H1 (cell line): ENCODE data around the gene DNTT. TPM values are rescaled to one million over a fixed set of nuclear protein-coding genes. Genes with fewer than 3 reads are reported as not detected.

ENCODE experiments used
- CTCF ChIA-PET: fragments of 300-600 bp; sonication (Branson Sonifier 250); formaldehyde crosslinking; loops from one replicate; lab custom pipeline; 2021; ENCODE audit not compliant: partially characterized antibody; lab: Charles Lee
- POLR2A ChIA-PET: fragments of 300-600 bp; sonication (Branson Sonifier 250); formaldehyde crosslinking; loops from one replicate; lab custom pipeline; 2021; ENCODE audit warnings: inconsistent platforms; ENCODE audit not compliant: partially characterized antibody; lab: Charles Lee
- DNase-seq, 2 experiments: peaks; one replicate each; pipeline versions ENCODE4 v3.0.0 to v3.0.0-alpha.2; 2010 to 2022; ENCODE audit warnings: low spot score in 2 of 2, low read depth in 1 of 2, mixed read lengths in 1 of 2
- FAIRE-seq: peaks from 2 replicates; lab custom pipeline; 2011; peaks lifted over from hg19 to GRCh38; lab: Jason Lieb, UNC
- H2AFZ ChIP-seq: 2 replicates; pipeline ENCODE4 v1.8.1; 2012; ENCODE audit warnings: low read length, inconsistent platforms
- H2AK5ac ChIP-seq: 2 replicates; pipeline ENCODE4 v1.6.1; 2013; ENCODE audit warnings: low read depth, low read length
- H2BK120ac ChIP-seq: replicated peaks from 2 replicates; pipeline ENCODE3; 2013; ENCODE audit warnings: low read depth, low read length, inconsistent platforms
- H2BK12ac ChIP-seq: 2 replicates; pipeline ENCODE4 v1.6.1; 2013; ENCODE audit warnings: low read depth, low read length
- H2BK15ac ChIP-seq: 2 replicates; pipeline ENCODE4 v1.6.1; 2013; ENCODE audit warnings: low read length
- H2BK20ac ChIP-seq: 2 replicates; pipeline ENCODE4 v1.6.1; 2013; ENCODE audit warnings: low read length
- H2BK5ac ChIP-seq: 2 replicates; pipeline ENCODE4 v1.6.1; 2013; ENCODE audit warnings: low read depth, low read length
- H3K14ac ChIP-seq: 2 replicates; pipeline ENCODE4 v1.6.1; 2013; ENCODE audit warnings: inconsistent platforms; ENCODE audit not compliant: insufficient read length
- H3K18ac ChIP-seq: 2 replicates; pipeline ENCODE4 v1.6.1; 2013; ENCODE audit warnings: low read length; ENCODE audit errors: extremely low read depth
- H3K23ac ChIP-seq: 2 replicates; pipeline ENCODE4 v1.6.1; 2013; ENCODE audit warnings: inconsistent platforms; ENCODE audit not compliant: insufficient read length
- H3K23me2 ChIP-seq: 2 replicates; pipeline ENCODE4 v1.6.1; 2013; ENCODE audit warnings: low read depth, low read length
- H3K27ac ChIP-seq: 2 replicates; pipeline ENCODE4 v1.6.1; 2011; ENCODE audit warnings: low read depth, low read length, inconsistent platforms
- H3K27me3 ChIP-seq, 4 experiments: replicated peaks in 1 of 4; 1 replicate in 1 of 4; 2 replicates in 3 of 4; pipeline versions ENCODE4 v1.6.1 to v1.8.1; 2011 to 2013; ENCODE audit warnings: low read length in 3 of 4, mild to moderate bottlenecking in 3 of 4, inconsistent platforms in 2 of 4, mixed read lengths in 2 of 4, moderate library complexity in 1 of 4; ENCODE audit not compliant: control insufficient read depth in 3 of 4, insufficient read depth in 3 of 4; ENCODE audit errors: extremely low read depth in 1 of 4
- H3K36me3 ChIP-seq, 4 experiments: 2 replicates each; pipeline versions ENCODE4 v1.6.1 to v1.8.1; 2011 to 2013; ENCODE audit warnings: mild to moderate bottlenecking in 4 of 4, low read length in 3 of 4, moderate library complexity in 2 of 4, control low read depth in 1 of 4, inconsistent platforms in 1 of 4; ENCODE audit not compliant: insufficient read depth in 4 of 4, control insufficient read depth in 2 of 4
- H3K4ac ChIP-seq: replicated peaks from 2 replicates; pipeline ENCODE3; 2013; ENCODE audit warnings: low read length, low read depth, mixed read lengths, inconsistent platforms; ENCODE audit not compliant: insufficient read length
- H3K4me1 ChIP-seq, 4 experiments: replicated peaks in 1 of 4; 1 replicate in 1 of 4; 2 replicates in 3 of 4; pipeline versions ENCODE4 v1.6.1 to v1.8.1; 2011 to 2013; ENCODE audit warnings: low read length in 3 of 4, inconsistent platforms in 2 of 4, mixed read lengths in 1 of 4; ENCODE audit not compliant: insufficient read depth in 4 of 4, control insufficient read depth in 3 of 4
- H3K4me2 ChIP-seq, 2 experiments: 2 replicates each; pipeline versions ENCODE4 v1.6.1 to v1.8.1; 2011 to 2013; ENCODE audit warnings: low read depth in 2 of 2, low read length in 2 of 2, control low read depth in 1 of 2, inconsistent platforms in 1 of 2, mild to moderate bottlenecking in 1 of 2; ENCODE audit not compliant: insufficient read depth in 1 of 2
- H3K4me3 ChIP-seq, 4 experiments: fragments of 200-600, 300-600 bp in 1 of 4; sonication (generic), shearing (Covaris generic), sonication (Bioruptor Twin) in 1 of 4; 2 replicates each; pipeline versions ENCODE4 v1.5.1 to v1.8.1; 2011 to 2016; ENCODE audit warnings: low read length in 4 of 4, low read depth in 3 of 4, control low read depth in 2 of 4, inconsistent platforms in 2 of 4, mild to moderate bottlenecking in 2 of 4, mixed read lengths in 1 of 4, moderate library complexity in 1 of 4; ENCODE audit not compliant: insufficient read depth in 2 of 4; ENCODE audit errors: extremely low read depth in 1 of 4
- H3K56ac ChIP-seq: replicated peaks from 2 replicates; pipeline ENCODE3; 2013; ENCODE audit warnings: low read depth, mild to moderate bottlenecking, mixed read lengths, low read length, inconsistent platforms; ENCODE audit not compliant: insufficient read length
- H3K79me1 ChIP-seq: 2 replicates; pipeline ENCODE4 v1.6.1; 2013; ENCODE audit warnings: low read depth, low read length, control low read depth
- H3K79me2 ChIP-seq, 2 experiments: 2 replicates each; pipeline versions ENCODE4 v1.6.1 to v1.8.1; 2012 to 2013; ENCODE audit warnings: low read length in 2 of 2, mild to moderate bottlenecking in 2 of 2, inconsistent platforms in 1 of 2; ENCODE audit not compliant: insufficient read depth in 2 of 2, control insufficient read depth in 1 of 2
- H3K9ac ChIP-seq, 4 experiments: replicated peaks in 1 of 4; 1 replicate in 1 of 4; 2 replicates in 3 of 4; pipeline versions ENCODE4 v1.6.1 to v1.8.1; 2011 to 2013; ENCODE audit warnings: low read depth in 3 of 4, low read length in 3 of 4, control low read depth in 2 of 4, mild to moderate bottlenecking in 2 of 4, moderate library complexity in 2 of 4, inconsistent platforms in 1 of 4; ENCODE audit errors: extremely low read depth in 1 of 4
- H3K9me3 ChIP-seq, 2 experiments: 2 replicates each; pipeline versions ENCODE4 v1.6.1 to v1.8.1; 2012 to 2013; ENCODE audit warnings: mild to moderate bottlenecking in 2 of 2, moderate library complexity in 2 of 2, control low read depth in 1 of 2, inconsistent platforms in 1 of 2, low read depth in 1 of 2, low read length in 1 of 2, mixed read lengths in 1 of 2; ENCODE audit not compliant: insufficient read depth in 2 of 2
- H4K20me1 ChIP-seq, 2 experiments: replicated peaks in 1 of 2; 2 replicates each; pipeline versions ENCODE3 to v1.8.1; 2011 to 2013; ENCODE audit warnings: inconsistent platforms in 2 of 2, low read length in 2 of 2, mild to moderate bottlenecking in 1 of 2; ENCODE audit not compliant: insufficient read depth in 2 of 2, control insufficient read depth in 1 of 2
- H4K5ac ChIP-seq: 2 replicates; pipeline ENCODE4 v1.6.1; 2013; ENCODE audit warnings: low read length, low read depth, mixed read lengths, inconsistent platforms; ENCODE audit not compliant: insufficient read length
- H4K8ac ChIP-seq: 2 replicates; pipeline ENCODE4 v1.8.0; 2013; ENCODE audit warnings: mild to moderate bottlenecking, moderate library complexity, low read length, inconsistent platforms; ENCODE audit not compliant: insufficient read depth; ENCODE audit errors: extremely low read depth
- H4K91ac ChIP-seq: replicated peaks from 2 replicates; pipeline ENCODE3; 2013; ENCODE audit warnings: low read length, mixed read lengths, inconsistent platforms; ENCODE audit not compliant: insufficient read length
- BCL11A ChIP-seq, 2 experiments: IDR thresholded peaks; one replicate each; pipeline ENCODE4 v1.6.1; 2011; ENCODE audit warnings: low read depth in 2 of 2, low read length in 2 of 2, mild to moderate bottlenecking in 2 of 2
- CTBP2 ChIP-seq: IDR thresholded peaks from 2 replicates; pipeline ENCODE4 v1.7.0; 2011; ENCODE audit warnings: borderline replicate concordance, mild to moderate bottlenecking, moderate library complexity, mixed read lengths, low read length; ENCODE audit not compliant: insufficient read depth, insufficient read length
- EGR1 ChIP-seq: IDR thresholded peaks from 2 replicates; pipeline ENCODE4 v1.6.1; 2011; ENCODE audit warnings: low read depth, low read length, borderline replicate concordance
- FOSL1 ChIP-seq: IDR thresholded peaks from 2 replicates; pipeline ENCODE4 v1.6.1; 2011; ENCODE audit warnings: mild to moderate bottlenecking, low read depth, low read length, moderate library complexity; ENCODE audit not compliant: insufficient read depth
- RBBP5 ChIP-seq: IDR thresholded peaks from 2 replicates; pipeline ENCODE4 v1.7.1; 2012; ENCODE audit warnings: low read depth, mild to moderate bottlenecking, inconsistent platforms, low read length, moderate library complexity, borderline replicate concordance
- RNF2 ChIP-seq: fragments of 200-900, 300-1000 bp; sonication (generic); IDR thresholded peaks from 2 replicates; pipeline ENCODE4 v1.7.1; 2016; ENCODE audit warnings: borderline replicate concordance, low read depth, mild to moderate bottlenecking, antibody characterized with exemption, low read length; ENCODE audit not compliant: poor library complexity, severe bottlenecking; ENCODE audit errors: missing control alignments
- SP2 ChIP-seq: IDR thresholded peaks from 2 replicates; pipeline ENCODE4 v1.6.1; 2012; ENCODE audit warnings: mild to moderate bottlenecking, low read length, inconsistent platforms
- SP4 ChIP-seq: IDR thresholded peaks from 2 replicates; pipeline ENCODE4 v1.6.1; 2012; ENCODE audit warnings: low read length, inconsistent platforms
- TAF1 ChIP-seq: IDR thresholded peaks from 2 replicates; pipeline ENCODE4 v1.6.1; 2011; ENCODE audit warnings: mild to moderate bottlenecking, low read depth, low read length
- TEAD4 ChIP-seq: IDR thresholded peaks from 2 replicates; pipeline ENCODE4 v1.6.1; 2012; ENCODE audit warnings: low read depth, low read length, inconsistent platforms, mixed read lengths
- YY1 ChIP-seq: IDR thresholded peaks from 2 replicates; pipeline ENCODE4 v1.6.1; 2011; ENCODE audit warnings: low read depth, mild to moderate bottlenecking, low read length
- WGBS, 2 experiments: shearing (Covaris generic) in 1 of 2; methylation state at CpG; one replicate each; pipeline versions ENCODE4 v1.1.6 to v1.1.7; 2013 to 2015; ENCODE audit warnings: low lambda C conversion rate in 2 of 2, mixed read lengths in 2 of 2, inconsistent platforms in 1 of 2, low coverage in 1 of 2, missing lambda C conversion rate in 1 of 2; ENCODE audit not compliant: insufficient replicate concordance in 2 of 2, insufficient coverage in 1 of 2, insufficient read length in 1 of 2; ENCODE audit errors: extremely low coverage in 1 of 2, missing lambda C conversion rate in 1 of 2; 5-methylcytosine and 5-hydroxymethylcytosine counted together
- polyA plus RNA-seq, 7 experiments: library from polyadenylated mRNA; depleted of rRNA in 3 of 7; stranded (reverse) in 5 of 7; unstranded in 2 of 7; fragments of >200 nt in 5 of 7; fragments of 200-250 nt in 2 of 7; gene quantifications; 1 replicate in 5 of 7; 2 replicates in 1 of 7; 4 replicates in 1 of 7; pipeline versions ENCODE4 v1.2.1 to v1.2.3, GENCODE V29; 2011 to 2013; ENCODE audit warnings: missing spikeins in 2 of 7, mixed read lengths in 2 of 7
- total RNA-seq: library from RNA; stranded (reverse); fragmentation: NEBNext Ultra II Directional; extraction: Animal tissue kit (Norgen Biotek cat#: 25700); gene quantifications from 2 replicates; pipeline ENCODE4 v1.2.1, GENCODE V29; 2021

Gene DNTT
- total and polyA plus RNA-seq, 2 of the 8 experiments (the other 6 are each of a cell fraction or from before 2014, with no cell fraction given) = not detected

- TF ChIP-seq RBBP5 (no peak), YY1 (no peak), RNF2 (no peak), FOSL1 (no peak), TAF1 (no peak), TEAD4 (no peak), SP2 (no peak), EGR1 (no peak), SP4 (no peak), CTBP2 (no peak), BCL11A (IDR thresholded peaks at IDR 0.05; ENCODE audit: low read depth in 2 of 2, low read length in 2 of 2) (no peak)
Measured at GRCh38 chr10:96264938-96265337, 39.3 kb upstream of the DNTT start.

More at GRCh38 chr10:96264938-96265337, 39.3 kb upstream of the DNTT start:
- Histone ChIP-seq H4K8ac (no peak overlapping the region), H2BK12ac (no peak overlapping the region), H3K23ac (no peak overlapping the region), H2BK120ac (no peak overlapping the region), H3K23me2 (no peaks in the 10 kb centered on the region), H3K18ac (no peak overlapping the region), H2BK15ac (no peak overlapping the region), H2BK20ac (no peak overlapping the region), H3K9me3 (no peaks in the 10 kb centered on the region), H3K14ac (no peak overlapping the region), H3K4me2 (no peak overlapping the region), H4K5ac (no peak overlapping the region), H3K4ac (no peak overlapping the region), H3K56ac (no peak overlapping the region), H2BK5ac (no peak overlapping the region), H3K27me3 (no peaks in the 10 kb centered on the region), H3K4me3 (no peak overlapping the region), H2AFZ (no peak overlapping the region), H2AK5ac (no peak overlapping the region), H3K79me1 (no peaks in the 10 kb centered on the region), H3K9ac (no peak overlapping the region), H3K36me3 (no peaks in the 10 kb centered on the region), H3K27ac (no peak overlapping the region), H3K4me1 (peaks cover 0 to 4% (median 0%) of the 10 kb centered on the region in 4 experiments; a peak in 1 of 7 replicates), H4K91ac (no peak overlapping the region), H4K20me1 (no peaks in the 10 kb centered on the region), H3K79me2 (no peaks in the 10 kb centered on the region)
- CTCF ChIA-PET = interaction anchor here (0.7 to 1.6 kb wide), 3 partner anchors 9 to 36 kb away, joined by 3 to 7 read pairs (median 4); no protein-coding TSS in a partner anchor
- 94% methylated on average over 4 of the region's 4 CpGs; no CpG with 5 or more reads in 1 of the 2 experiments for WGBS, 2 experiments
- POLR2A ChIA-PET = interaction anchor here (1.5 kb wide), 1 partner anchor 14 kb away, joined by 4 read pairs; no protein-coding TSS in a partner anchor
- FAIRE-seq (no peak), DNase-seq (no peak)
